IMR-90 (cell line): Measurements from ENCODE around the gene PTRHD1.

Source experiments
- CEBPB ChIP-seq: IDR thresholded peaks from 2 replicates; pipeline ENCODE4 v1.6.1; 2012; ENCODE audit warnings: low read depth, low read length, improper control_type of control experiment
- CTCF ChIP-seq: conservative IDR thresholded peaks from 2 replicates; pipeline ENCODE4 v1.5.1; 2012; ENCODE audit warnings: mild to moderate bottlenecking, low read depth, low read length, improper control_type of control experiment
- MAFK ChIP-seq: IDR thresholded peaks from 2 replicates; pipeline ENCODE4 v1.6.1; 2012; ENCODE audit warnings: low read depth, low read length, improper control_type of control experiment
- POLR2A ChIP-seq: IDR thresholded peaks from 2 replicates; pipeline ENCODE4 v1.6.1; 2012; ENCODE audit warnings: mild to moderate bottlenecking, low read depth, low read length
- RFX5 ChIP-seq: IDR thresholded peaks from 2 replicates; pipeline ENCODE4 v1.8.0; 2012; ENCODE audit warnings: low read depth, mild to moderate bottlenecking, low read length, moderate library complexity

DNA sequence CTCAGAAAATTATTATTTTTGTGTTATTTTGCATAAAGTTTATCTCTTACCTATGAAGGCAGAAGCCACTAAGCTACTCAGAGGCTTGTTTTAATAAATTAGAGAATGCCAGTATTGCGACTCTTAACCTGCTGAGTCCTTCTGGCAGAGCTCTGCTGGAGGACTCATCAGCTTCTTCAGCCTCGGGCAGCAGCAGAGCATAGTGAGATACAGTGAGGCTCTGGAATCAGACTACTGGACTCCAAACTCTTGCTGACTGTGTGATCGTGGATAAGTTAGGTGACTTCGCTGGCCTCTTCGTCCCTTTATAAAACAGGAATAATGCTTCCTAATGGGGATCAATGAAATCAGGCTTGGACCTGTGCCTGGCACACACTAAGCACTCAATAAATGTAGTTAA is 1.7 kb downstream of the PTRHD1 start:
- TF ChIP-seq CTCF (no peak), RFX5 (no peak), POLR2A (no peak), MAFK (no peak), CEBPB (no peak)
